Hepatocyte (in vitro differentiated cells): Measurements from ENCODE around the gene NOL11. TPM values are rescaled to one million over a fixed set of nuclear protein-coding genes. Genes with fewer than 3 reads are reported as not detected.

Experiments
- DNase-seq: peaks from one replicate; pipeline ENCODE4 v3.0.0-alpha.2; 2016; ENCODE audit warnings: low spot score
- H2AFZ ChIP-seq: fragments of 200-600 bp; sonication (generic); 2 replicates; pipeline ENCODE4 v1.6.0; 2016; ENCODE audit warnings: antibody characterized with exemption, mild to moderate bottlenecking
- H3K27ac ChIP-seq: fragments of 200-600 bp; sonication (generic); 2 replicates; pipeline ENCODE4 v1.5.1; 2016; ENCODE audit warnings: mild to moderate bottlenecking
- H3K27me3 ChIP-seq: fragments of 200-600 bp; sonication (generic); 2 replicates; pipeline ENCODE4 v1.6.1; 2016
- H3K36me3 ChIP-seq: fragments of 200-600 bp; sonication (generic); replicated peaks from 2 replicates; pipeline ENCODE4 v1.5.1; 2016; ENCODE audit warnings: low read depth; ENCODE audit not compliant: insufficient read depth
- H3K4me1 ChIP-seq: fragments of 200-600 bp; sonication (generic); 2 replicates; pipeline ENCODE4 v1.5.1; 2016; ENCODE audit warnings: mild to moderate bottlenecking, moderate library complexity; ENCODE audit not compliant: insufficient read depth
- H3K4me2 ChIP-seq: fragments of 200-600 bp; sonication (generic); 2 replicates; pipeline ENCODE4 v1.6.0; 2016
- H3K4me3 ChIP-seq: fragments of 200-600 bp; sonication (generic); 2 replicates; pipeline ENCODE4 v1.5.1; 2016; ENCODE audit warnings: mild to moderate bottlenecking
- H3K79me2 ChIP-seq: fragments of 200-600 bp; sonication (generic); 2 replicates; pipeline ENCODE4 v1.6.0; 2017; ENCODE audit warnings: mild to moderate bottlenecking
- H3K9me2 ChIP-seq: fragments of 200-600 bp; sonication (generic); replicated peaks from 2 replicates; pipeline ENCODE4 v1.6.0; 2017; ENCODE audit warnings: mild to moderate bottlenecking; ENCODE audit not compliant: insufficient read depth
- H3K9me3 ChIP-seq: fragments of 200-600 bp; sonication (generic); 2 replicates; pipeline ENCODE4 v1.5.1; 2016; ENCODE audit warnings: low read depth, mild to moderate bottlenecking
- H4K20me1 ChIP-seq: fragments of 200-600 bp; sonication (generic); 2 replicates; pipeline ENCODE4 v1.6.0; 2016; ENCODE audit warnings: mild to moderate bottlenecking; ENCODE audit not compliant: insufficient read depth, poor library complexity, severe bottlenecking
- CTCF ChIP-seq: fragments of 200-600 bp; sonication (generic); IDR thresholded peaks from 2 replicates; pipeline ENCODE4 v1.5.1; 2016; ENCODE audit warnings: antibody characterized with exemption, mild to moderate bottlenecking; ENCODE audit not compliant: poor library complexity
- EZH2 ChIP-seq: fragments of 200-600 bp; sonication (generic); IDR thresholded peaks from 2 replicates; pipeline ENCODE4 v1.6.1; 2016; ENCODE audit warnings: antibody characterized with exemption, mild to moderate bottlenecking, borderline replicate concordance
- EZH2phosphoT487 ChIP-seq: fragments of 200-600 bp; sonication (generic); IDR thresholded peaks from one replicate; pipeline ENCODE4 v1.6.1; 2018; ENCODE audit warnings: antibody characterized with exemption, mild to moderate bottlenecking, low read depth, moderate library complexity; ENCODE audit not compliant: unreplicated experiment, severe bottlenecking
- WGBS: methylation state at CpG from one replicate; pipeline ENCODE4 v1.1.6; 2016; ENCODE audit warnings: low lambda C conversion rate; ENCODE audit errors: missing lambda C conversion rate; 5-methylcytosine and 5-hydroxymethylcytosine counted together
- polyA plus RNA-seq: library from polyadenylated mRNA; unstranded; fragments of >200 nt; fragmentation: Nextera tagmentation; extraction: Ambion mirVana; gene quantifications from 2 replicates; pipeline ENCODE4 v1.2.1, GENCODE V29; 2016
- small RNA-seq: library from RNA; depleted of rRNA; stranded (forward); fragments of <200 nt; gene quantifications from one replicate; pipeline ENCODE3, GENCODE V24; 2014
- total RNA-seq: library from RNA; depleted of rRNA; stranded (reverse); fragments of >200 nt; gene quantifications from 2 replicates; pipeline ENCODE4 v1.2.3, GENCODE V29; 2014

NOL11 gene
- total and polyA plus RNA-seq, 2 experiments from 2014 or later = 23.7 to 35.7 TPM

GRCh38 chr17:67785122-67785477, 67.4 kb downstream of the NOL11 start:
- Histone ChIP-seq H3K4me2 (no peak overlapping the region), H3K36me3 (no peaks in the 10 kb centered on the region), H3K27ac (no peak overlapping the region), H3K79me2 (no peaks in the 10 kb centered on the region), H4K20me1 (no peaks in the 10 kb centered on the region), H3K9me3 (no peaks in the 10 kb centered on the region), H2AFZ (no peak overlapping the region), H3K4me1 (peaks cover 6% of the 10 kb centered on the region), H3K4me3 (no peak overlapping the region), H3K27me3 (no peaks in the 10 kb centered on the region), H3K9me2 (no peaks in the 10 kb centered on the region)
- no peak for TF ChIP-seq EZH2phosphoT487
- TF ChIP-seq EZH2 = no peak
- no peak for TF ChIP-seq CTCF
- DNase-seq = no peak
- 86% methylated on average over 3 of the region's 3 CpGs for WGBS

GRCh38 chr17:67785504-67785903, 67.8 kb downstream of the NOL11 start:
- H3K27ac ChIP-seq = no peak overlapping the region
- H3K9me2 ChIP-seq = no peaks in the 10 kb centered on the region
- H3K4me1 ChIP-seq = peaks cover 6% of the 10 kb centered on the region
- DNase-seq = no peak
- no peaks in the 10 kb centered on the region for H3K27me3 ChIP-seq
- H3K4me2 ChIP-seq = no peak overlapping the region
- no peaks in the 10 kb centered on the region for H3K79me2 ChIP-seq
- no peaks in the 10 kb centered on the region for H4K20me1 ChIP-seq
- no peak overlapping the region for H3K4me3 ChIP-seq
- no peak overlapping the region for H2AFZ ChIP-seq
- no peaks in the 10 kb centered on the region for H3K9me3 ChIP-seq
- H3K36me3 ChIP-seq = no peaks in the 10 kb centered on the region
- TF ChIP-seq EZH2phosphoT487 (no peak), CTCF (no peak), EZH2 (no peak)
- WGBS = 89% methylated on average over 5 of the region's 5 CpGs

Small RNA genes lying within 50 kb of the gene (small RNA-seq; reads per million reads assigned to genes)
- 1.6 reads per million, percentile 83 among the genes with 10 or more reads in this experiment for gene SNORA38B

Other genes starting within 250 kb of the NOL11 start
- 46.3 and 51.9 TPM in 2 replicates for gene BPTF, start 107.6 kb downstream of the NOL11 start, total RNA-seq
- gene BPTF, start 107.6 kb downstream of the NOL11 start, polyA plus RNA-seq = 38.1 and 48.9 TPM in 2 replicates